Memory B cell (primary cell): ENCODE results near the gene NPC2.
"Not testable (repeated sequence)": the region's sequence is repeated elsewhere in the genome, so short reads cannot be mapped to it uniquely, and the experiment has no call there.

ENCODE experiments used
- ATAC-seq: fragments of 150-1000 bp; cut with Tn5 transposase; 2 replicates; pipeline ENCODE4 v1.10.0; 2021; ENCODE audit warnings: low read depth, mild to moderate bottlenecking, moderate library complexity
- DNase-seq, 2 donors: peaks; one replicate each; pipeline ENCODE4 v3.0.0; 2022; ENCODE audit warnings: low spot score in 2 of 2
- H3K27ac Mint-ChIP-seq: one replicate; pipeline ENCODE4 v1.8.0; 2022; ENCODE audit warnings: mild to moderate bottlenecking, moderate library complexity, mixed read lengths
- H3K27me3 Mint-ChIP-seq: one replicate; pipeline ENCODE4 v1.8.0; 2022; ENCODE audit warnings: mixed read lengths
- H3K36me3 Mint-ChIP-seq: one replicate; pipeline ENCODE4 v1.8.0; 2022; ENCODE audit warnings: mild to moderate bottlenecking, mixed read lengths
- H3K4me1 Mint-ChIP-seq: one replicate; pipeline ENCODE4 v1.8.0; 2022; ENCODE audit warnings: mixed read lengths
- H3K4me3 Mint-ChIP-seq: one replicate; pipeline ENCODE4 v1.8.0; 2022; ENCODE audit warnings: mild to moderate bottlenecking, moderate library complexity, mixed read lengths
- H3K9me3 Mint-ChIP-seq: one replicate; pipeline ENCODE4 v1.8.0; 2022; ENCODE audit warnings: mixed read lengths

NPC2 gene

DNA sequence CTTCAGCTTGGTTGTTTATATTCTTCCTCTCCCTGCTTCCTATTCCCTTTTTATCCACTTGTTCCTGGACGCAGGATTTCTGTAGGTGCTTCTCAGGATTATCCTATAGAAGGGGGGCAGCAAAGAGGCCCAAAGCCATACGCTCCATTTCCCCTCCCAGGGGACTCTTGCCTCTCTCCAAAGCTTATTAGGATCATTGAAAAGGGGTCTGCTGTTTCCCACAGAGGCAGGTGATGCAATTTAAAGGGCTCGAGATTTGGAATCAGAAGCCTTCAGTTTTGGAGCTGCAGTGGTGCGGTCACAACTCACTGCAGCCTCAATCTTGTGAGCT, 35.6 kb downstream of the NPC2 start:
- no peak overlapping the region for H3K4me3 Mint-ChIP-seq
- H3K9me3 Mint-ChIP-seq = peaks cover 4% of the 10 kb centered on the region
- ATAC-seq = no peak
- no peaks in the 10 kb centered on the region for H3K4me1 Mint-ChIP-seq
- no peak for DNase-seq
- H3K27me3 Mint-ChIP-seq = peaks cover 11% of the 10 kb centered on the region
- peaks cover 2% of the 10 kb centered on the region for H3K36me3 Mint-ChIP-seq
- no peak overlapping the region for H3K27ac Mint-ChIP-seq

DNA sequence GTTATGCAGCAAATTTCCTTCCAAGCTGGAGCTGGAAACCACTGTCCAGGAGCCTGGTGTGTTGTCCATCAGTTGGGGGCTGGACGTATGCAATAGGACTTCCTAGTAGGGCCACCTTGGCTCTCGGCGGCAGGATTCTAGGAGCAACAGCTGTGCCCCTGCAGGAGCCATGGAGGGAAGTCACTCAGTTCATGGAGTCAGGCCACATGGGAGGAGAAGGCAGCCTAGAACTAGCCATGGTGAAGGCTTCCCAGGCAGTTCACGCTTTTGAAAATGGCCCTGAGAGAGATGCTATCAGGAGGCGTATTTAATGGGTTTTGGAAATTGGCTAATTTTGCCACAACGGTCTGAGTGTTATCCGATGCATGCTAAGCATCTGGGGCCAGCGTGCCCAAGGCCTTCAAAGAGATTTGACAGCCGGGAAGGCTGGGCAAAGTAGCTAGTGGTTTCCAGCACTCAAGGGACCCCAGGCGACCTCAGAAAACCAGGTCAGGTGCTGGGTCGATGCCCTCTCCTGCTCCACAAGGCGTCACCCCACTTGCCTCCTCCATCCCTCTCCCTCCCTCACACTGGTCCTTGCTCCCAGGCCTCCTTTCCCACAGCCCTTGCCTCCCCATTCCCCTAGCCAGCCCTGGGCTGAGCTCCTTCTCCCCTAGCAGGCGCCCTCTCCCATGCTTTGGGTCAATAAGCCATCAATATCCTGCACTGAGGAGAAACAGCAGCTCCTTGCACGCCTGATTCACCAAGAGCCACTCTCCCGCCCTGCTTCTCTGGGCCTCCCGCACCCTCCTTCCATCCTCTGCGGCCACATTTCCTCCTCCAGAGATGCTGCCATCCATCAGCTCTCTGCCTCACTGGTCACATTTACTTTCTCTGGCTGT, 36.2 kb downstream of the NPC2 start:
- H3K36me3 Mint-ChIP-seq = peaks cover 4% of the 10 kb centered on the region
- no peaks in the 10 kb centered on the region for H3K4me1 Mint-ChIP-seq
- H3K27ac Mint-ChIP-seq = no peak overlapping the region
- no peak for DNase-seq
- H3K4me3 Mint-ChIP-seq = no peak overlapping the region
- peaks cover 4% of the 10 kb centered on the region for H3K9me3 Mint-ChIP-seq
- H3K27me3 Mint-ChIP-seq = peaks cover 11% of the 10 kb centered on the region
- ATAC-seq = no peak

DNA sequence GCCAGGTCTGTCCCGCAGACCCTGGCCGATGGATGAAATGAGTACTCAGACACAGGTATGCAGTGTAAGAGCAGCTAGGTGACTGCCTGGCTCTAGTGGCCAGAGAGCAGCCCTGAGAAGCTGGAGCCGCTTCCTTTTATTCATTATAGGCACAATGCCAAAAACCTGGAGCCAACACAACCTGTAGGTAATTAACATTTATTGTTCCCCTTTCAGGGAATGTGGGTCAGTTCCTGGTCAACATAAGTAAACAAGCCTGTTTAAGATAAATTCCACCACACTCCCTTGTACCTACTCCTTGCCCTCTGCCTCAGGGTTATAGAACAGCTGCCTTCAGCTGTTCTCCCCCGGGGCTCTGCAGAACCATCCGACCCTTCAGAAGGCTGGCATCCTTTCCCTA, 38.7 kb downstream of the NPC2 start:
- H3K4me1 Mint-ChIP-seq, H3K36me3 Mint-ChIP-seq, H3K27ac Mint-ChIP-seq, H3K27me3 Mint-ChIP-seq, H3K9me3 Mint-ChIP-seq, H3K4me3 Mint-ChIP-seq, ATAC-seq, DNase-seq: not testable (repeated sequence)

DNA sequence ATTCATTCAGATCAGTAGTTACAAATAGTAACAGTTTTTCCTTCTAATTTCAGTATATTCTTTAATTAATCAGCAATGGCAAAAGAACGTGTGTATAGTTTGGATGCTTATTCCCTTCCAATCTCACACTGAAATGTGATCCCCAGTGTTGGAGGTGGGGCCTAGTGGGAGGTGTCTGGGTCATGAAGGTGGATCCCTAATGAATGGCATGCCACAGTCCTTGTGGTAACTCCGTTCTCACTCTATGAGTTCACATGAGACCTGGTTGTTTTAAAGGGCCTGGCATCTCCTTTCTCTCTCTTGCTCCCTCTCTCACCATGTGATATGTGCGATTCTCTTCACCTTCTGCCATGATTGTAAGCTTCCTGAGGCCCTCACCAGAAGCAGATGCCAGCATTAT, 48.2 kb downstream of the NPC2 start:
- Mint-ChIP-seq H3K4me1 (no peaks in the 10 kb centered on the region), H3K9me3 (peaks cover 1% of the 10 kb centered on the region), H3K4me3 (no peak overlapping the region), H3K27me3 (no peaks in the 10 kb centered on the region), H3K27ac (no peak overlapping the region), H3K36me3 (no peaks in the 10 kb centered on the region)
- ATAC-seq = no peak
- no peak for DNase-seq

DNA sequence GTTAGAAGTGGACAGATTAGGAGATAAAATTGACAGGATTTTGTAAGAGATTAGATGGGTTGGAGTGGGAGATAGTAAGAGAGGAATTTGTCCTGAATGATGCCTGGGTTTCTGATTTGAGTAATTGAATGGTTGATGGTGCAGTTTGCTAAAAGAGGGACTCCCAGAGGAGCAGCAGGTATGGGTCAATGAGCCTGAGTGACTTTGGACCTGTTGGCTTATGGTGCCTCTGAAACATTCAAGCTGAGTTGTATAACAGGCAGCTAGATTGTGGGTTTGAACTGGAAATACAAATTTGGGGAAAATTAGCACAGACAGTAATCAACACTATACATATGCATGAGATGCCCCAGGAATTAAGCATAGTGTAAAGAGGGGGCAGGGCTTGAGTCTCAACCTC, 50.3 kb downstream of the NPC2 start:
- Mint-ChIP-seq H3K4me1 (no peaks in the 10 kb centered on the region), H3K9me3 (no peaks in the 10 kb centered on the region), H3K4me3 (no peak overlapping the region), H3K27me3 (peaks cover 3% of the 10 kb centered on the region), H3K36me3 (no peaks in the 10 kb centered on the region), H3K27ac (no peak overlapping the region)
- no peak for ATAC-seq
- no peak for DNase-seq

DNA sequence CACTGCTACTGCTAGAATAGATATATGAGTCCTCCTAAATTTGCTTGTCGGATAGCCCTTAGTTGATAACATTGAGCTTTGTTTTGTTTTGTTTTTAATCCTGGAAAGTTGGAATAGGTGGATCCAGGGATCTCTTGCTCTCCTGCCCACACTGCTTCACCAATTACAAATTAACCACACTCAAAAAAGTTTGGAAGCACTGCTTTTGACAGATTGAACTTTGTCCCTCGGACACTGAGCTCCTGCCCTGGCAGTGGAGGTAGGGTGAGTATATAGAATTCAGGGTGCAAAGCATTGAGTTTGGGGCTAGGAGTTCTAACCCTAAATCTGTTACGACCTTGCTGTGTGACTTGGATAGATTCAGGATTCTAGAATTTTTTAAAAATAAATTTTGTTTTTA, 52.0 kb downstream of the NPC2 start:
- DNase-seq = no peak
- H3K36me3 Mint-ChIP-seq = no peaks in the 10 kb centered on the region
- H3K27ac Mint-ChIP-seq = no peak overlapping the region
- no peaks in the 10 kb centered on the region for H3K4me1 Mint-ChIP-seq
- H3K27me3 Mint-ChIP-seq = peaks cover 7% of the 10 kb centered on the region
- no peak for ATAC-seq
- H3K9me3 Mint-ChIP-seq = no peaks in the 10 kb centered on the region
- no peak overlapping the region for H3K4me3 Mint-ChIP-seq

DNA sequence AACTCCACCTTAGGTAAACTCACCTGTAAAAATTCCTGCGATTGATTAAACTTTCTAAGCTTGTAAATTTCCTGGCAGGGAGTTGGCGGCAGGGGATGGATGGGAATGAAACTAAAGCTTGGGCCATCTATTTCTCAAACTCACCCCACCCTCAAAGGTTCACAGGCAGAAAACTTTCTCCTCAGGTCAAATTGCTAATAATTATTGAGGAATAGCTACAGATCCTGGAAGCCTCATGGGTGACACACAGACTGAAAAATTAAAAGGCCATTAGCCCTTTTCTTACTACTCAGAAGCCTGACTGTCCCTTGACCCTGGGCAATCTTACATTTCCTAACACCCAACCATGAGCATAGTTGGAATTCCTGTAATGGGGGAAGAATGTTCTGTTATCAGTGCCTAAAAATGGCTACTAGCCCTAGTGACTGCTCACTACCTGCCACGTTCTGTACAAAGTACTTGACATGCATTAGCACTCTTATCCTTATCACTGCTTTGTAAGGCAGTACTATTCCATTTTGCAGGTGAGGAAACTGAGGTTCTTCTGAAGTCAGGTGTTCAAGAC, 54.7 kb downstream of the NPC2 start:
- Mint-ChIP-seq H3K9me3 (no peaks in the 10 kb centered on the region), H3K36me3 (no peaks in the 10 kb centered on the region), H3K27me3 (peaks cover 12% of the 10 kb centered on the region), H3K27ac (no peak overlapping the region), H3K4me3 (no peak overlapping the region), H3K4me1 (no peaks in the 10 kb centered on the region)
- no peak for DNase-seq
- ATAC-seq = no peak

DNA sequence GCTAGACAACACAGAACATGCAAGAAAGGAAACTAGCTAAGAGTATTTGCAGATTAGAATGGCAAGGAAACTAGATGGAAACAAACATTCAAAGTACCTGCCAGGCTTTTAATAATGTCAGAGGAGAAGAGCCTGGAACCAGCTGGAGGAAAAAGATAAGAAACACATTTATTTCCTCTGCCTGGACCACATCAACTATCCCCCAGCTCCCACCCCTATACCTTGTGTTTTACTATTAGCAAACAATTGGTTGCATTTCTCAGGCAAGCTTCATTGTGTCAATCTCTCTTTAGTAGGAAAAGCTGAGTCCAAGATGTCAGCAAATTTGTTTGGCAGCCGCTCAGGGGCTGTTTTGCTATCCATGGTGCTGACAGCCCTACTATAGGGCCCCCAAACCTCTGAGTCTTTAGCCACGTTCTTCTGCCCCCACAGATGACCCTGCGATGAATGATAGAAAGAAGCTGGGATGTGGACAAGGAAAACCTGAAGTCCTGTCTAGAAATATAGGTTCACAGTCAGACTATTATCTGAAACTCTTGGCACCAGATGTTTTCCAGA, 55.5 kb downstream of the NPC2 start:
- Mint-ChIP-seq H3K9me3 (no peaks in the 10 kb centered on the region), H3K4me1 (no peaks in the 10 kb centered on the region), H3K27me3 (peaks cover 12% of the 10 kb centered on the region), H3K4me3 (no peak overlapping the region), H3K27ac (no peak overlapping the region), H3K36me3 (no peaks in the 10 kb centered on the region)
- ATAC-seq = no peak
- DNase-seq = no peak

DNA sequence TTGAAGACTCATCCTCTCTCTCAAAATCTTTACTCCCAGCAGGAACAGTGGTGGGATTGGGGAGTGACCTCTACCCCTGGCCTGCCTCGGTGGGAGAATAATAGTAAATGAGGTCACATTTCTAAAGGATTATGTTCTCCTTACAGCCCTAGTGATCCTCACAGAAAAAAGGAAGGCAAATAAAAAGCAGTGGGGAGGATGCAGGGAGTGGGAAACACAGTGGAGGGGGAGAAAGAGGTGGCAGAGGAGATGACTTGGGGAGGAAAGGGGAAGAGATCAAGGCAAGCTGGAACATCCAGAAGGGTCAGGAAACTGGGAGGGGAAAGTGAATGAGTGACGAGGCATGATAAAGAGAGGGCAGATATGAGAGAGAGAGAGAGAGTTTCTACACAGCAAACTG, 58.8 kb downstream of the NPC2 start:
- DNase-seq (no peak), ATAC-seq (no peak)
- Mint-ChIP-seq H3K9me3 (no peaks in the 10 kb centered on the region), H3K4me3 (no peak overlapping the region), H3K27ac (no peak overlapping the region), H3K4me1 (no peaks in the 10 kb centered on the region), H3K36me3 (no peaks in the 10 kb centered on the region), H3K27me3 (peaks cover 14% of the 10 kb centered on the region)

DNA sequence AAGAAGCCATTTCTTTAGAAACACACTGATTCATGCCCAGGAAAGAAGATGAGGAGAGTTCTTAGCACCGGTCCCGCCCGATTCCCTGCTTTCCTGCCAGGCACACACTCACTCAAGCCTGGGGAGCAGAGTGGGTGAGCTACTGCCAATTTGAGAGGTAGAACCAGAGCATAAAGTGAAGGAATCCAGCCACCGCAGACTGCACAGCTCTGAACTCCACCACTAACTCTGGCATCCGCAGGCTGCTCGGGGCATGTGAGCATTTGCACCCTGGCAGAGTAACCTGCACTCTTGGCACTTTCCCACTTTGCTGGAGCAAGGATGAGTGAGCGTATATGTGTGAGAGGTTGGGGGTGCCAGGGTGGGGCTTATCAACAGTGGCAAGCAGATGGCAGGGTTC, 63.1 kb downstream of the NPC2 start:
- ATAC-seq = no peak
- H3K9me3 Mint-ChIP-seq = no peaks in the 10 kb centered on the region
- no peak overlapping the region for H3K27ac Mint-ChIP-seq
- no peaks in the 10 kb centered on the region for H3K4me1 Mint-ChIP-seq
- no peaks in the 10 kb centered on the region for H3K36me3 Mint-ChIP-seq
- peaks cover 17% of the 10 kb centered on the region for H3K27me3 Mint-ChIP-seq
- no peak for DNase-seq
- no peak overlapping the region for H3K4me3 Mint-ChIP-seq
